Thymus (tissue), 11 donors: Measurements from ENCODE around the gene ADGRF5. TPM values are rescaled to one million over a fixed set of nuclear protein-coding genes. Genes with fewer than 3 reads are reported as not detected.

Source experiments
- DNase-seq, 9 donors: peaks; one replicate each; pipeline ENCODE4 v3.0.0-alpha.2; 2013; ENCODE audit warnings: low spot score in 9 of 9, low read depth in 6 of 9, missing footprints in 1 of 9
- H3K27ac ChIP-seq, 2 donors: one replicate each; pipeline ENCODE4 v1.5.1; 2013; ENCODE audit warnings: control low read depth in 1 of 2, low read depth in 1 of 2, low read length in 1 of 2, mild to moderate bottlenecking in 1 of 2, moderate library complexity in 1 of 2
- H3K27me3 ChIP-seq, 2 donors: one replicate each; pipeline ENCODE4 v1.5.1; 2013; ENCODE audit warnings: low read length in 1 of 2; ENCODE audit not compliant: control insufficient read depth in 2 of 2, insufficient read depth in 1 of 2
- H3K36me3 ChIP-seq, 2 donors: one replicate each; pipeline ENCODE4 v1.5.1; 2013; ENCODE audit warnings: low read length in 1 of 2, mild to moderate bottlenecking in 1 of 2, moderate library complexity in 1 of 2; ENCODE audit not compliant: control insufficient read depth in 2 of 2, insufficient read depth in 2 of 2
- H3K4me1 ChIP-seq, 2 donors: one replicate each; pipeline ENCODE4 v1.5.1; 2013; ENCODE audit warnings: low read length in 2 of 2; ENCODE audit not compliant: control insufficient read depth in 2 of 2, insufficient read depth in 2 of 2
- H3K4me3 ChIP-seq, 2 donors: one replicate each; pipeline ENCODE4 v1.5.1; 2013; ENCODE audit warnings: low read length in 2 of 2, control low read depth in 1 of 2, mild to moderate bottlenecking in 1 of 2
- H3K9me3 ChIP-seq, 2 donors: one replicate each; pipeline ENCODE4 v1.5.1; 2013; ENCODE audit warnings: low read length in 1 of 2, mild to moderate bottlenecking in 1 of 2; ENCODE audit not compliant: control insufficient read depth in 2 of 2, insufficient read depth in 1 of 2
- WGBS: extraction: QIAGEN DNeasy Blood & Tissue Kit; methylation state at CpG from one replicate; pipeline ENCODE4 v1.1.7; 2013; 5-methylcytosine and 5-hydroxymethylcytosine counted together
- polyA plus RNA-seq: library from polyadenylated mRNA; stranded (reverse); fragments of 200-250 nt; gene quantifications from one replicate; pipeline ENCODE4 v1.2.3, GENCODE V29; 2013
- total RNA-seq: library from RNA; stranded (reverse); fragments of 120-200 nt; gene quantifications from one replicate; pipeline ENCODE4 v1.2.4, GENCODE V29; 2013
- donor health status: healthy.

Gene ADGRF5
- total and polyA plus RNA-seq, 2 donors, result 4.2 to 5.0 TPM

DNA sequence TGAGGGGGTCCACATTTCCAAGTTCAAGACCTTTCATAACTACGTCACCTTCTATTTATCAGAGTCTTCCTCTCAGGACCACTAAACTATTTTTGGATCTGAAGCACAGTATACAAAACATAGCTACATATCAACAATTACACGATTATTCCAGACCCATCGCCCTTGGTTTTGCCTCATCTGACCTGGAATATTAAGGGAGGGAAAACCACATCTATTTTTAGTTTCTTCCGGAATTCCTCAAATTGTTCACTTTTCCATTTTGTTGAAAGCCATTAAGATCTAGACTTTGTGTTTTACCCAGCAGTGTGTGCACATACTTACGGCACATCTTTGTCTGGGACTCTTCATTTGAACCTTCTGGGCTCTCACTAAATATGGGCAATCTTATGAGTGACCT lies 12.0 kb upstream of the ADGRF5 start:
- Histone ChIP-seq H3K27me3 (no peaks in the 10 kb centered on the region), H3K9me3 (no peaks in the 10 kb centered on the region), H3K36me3 (no peaks in the 10 kb centered on the region), H3K27ac (no peak overlapping the region), H3K4me1 (no peaks in the 10 kb centered on the region), H3K4me3 (no peak overlapping the region)
- WGBS, result 97% methylated on average over 5 of the region's 5 CpGs
- DNase-seq, result no peak

DNA sequence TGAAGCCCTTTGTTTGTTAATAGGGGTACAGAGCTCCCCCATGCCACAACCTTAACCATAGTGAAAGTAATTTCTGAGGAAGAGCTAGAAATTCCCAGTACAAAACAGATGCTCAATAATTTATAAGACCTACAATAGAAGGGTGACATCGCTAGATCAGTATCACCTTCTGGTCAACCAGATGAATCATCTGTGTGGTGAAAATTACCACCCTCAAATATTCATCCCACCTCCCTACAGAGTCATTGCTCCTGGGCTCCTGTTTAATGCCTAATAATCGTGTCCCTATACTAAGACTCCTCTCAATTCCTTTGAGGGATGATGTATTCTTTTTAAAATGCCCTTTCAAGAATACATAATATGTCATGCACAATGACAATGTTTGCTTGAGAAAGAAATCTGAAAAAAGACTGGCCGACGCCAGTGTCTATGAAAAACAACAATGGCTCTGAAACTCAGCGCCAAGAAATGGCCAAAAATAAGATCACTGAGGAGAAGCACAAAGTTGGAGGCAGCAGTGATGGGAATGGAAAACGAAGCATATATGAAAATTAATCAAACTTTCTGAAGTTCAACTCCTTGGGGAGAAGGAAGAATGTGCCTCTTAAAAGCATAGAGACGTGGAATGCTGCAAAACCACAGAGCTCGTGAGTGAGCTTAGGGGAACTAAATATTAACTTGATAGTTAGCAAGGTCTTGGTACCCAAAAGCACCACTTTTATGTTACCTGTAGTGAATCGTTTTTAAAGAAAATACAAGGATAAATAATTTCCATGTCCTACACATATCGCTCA lies 11.0 kb upstream of the ADGRF5 start:
- H3K9me3 ChIP-seq, result no peaks in the 10 kb centered on the region
- H3K4me1 ChIP-seq, result no peaks in the 10 kb centered on the region
- H3K36me3 ChIP-seq, result no peaks in the 10 kb centered on the region
- 86% methylated on average over 10 of the region's 10 CpGs for WGBS
- no peaks in the 10 kb centered on the region for H3K27me3 ChIP-seq
- H3K4me3 ChIP-seq, result no peak overlapping the region
- DNase-seq, result no peak
- no peak overlapping the region for H3K27ac ChIP-seq

- no peaks in the 10 kb centered on the region for H3K27me3 ChIP-seq
- WGBS, result 96% methylated on average over 2 of the region's 2 CpGs
- no peaks in the 10 kb centered on the region for H3K9me3 ChIP-seq
- H3K4me1 ChIP-seq, result no peaks in the 10 kb centered on the region
- H3K4me3 ChIP-seq, result no peak overlapping the region
- H3K36me3 ChIP-seq, result no peaks in the 10 kb centered on the region
- H3K27ac ChIP-seq, result no peak overlapping the region
- no peak for DNase-seq
Observed at GRCh38 chr6:46931416-46931815, 9.7 kb upstream of the ADGRF5 start.

- H3K27me3 ChIP-seq, result no peaks in the 10 kb centered on the region
- H3K36me3 ChIP-seq, result no peaks in the 10 kb centered on the region
- H3K4me3 ChIP-seq, result no peak overlapping the region
- no peak for DNase-seq
- 92% methylated on average over 2 of the region's 2 CpGs for WGBS
- no peaks in the 10 kb centered on the region for H3K9me3 ChIP-seq
- no peak overlapping the region for H3K27ac ChIP-seq
- no peaks in the 10 kb centered on the region for H3K4me1 ChIP-seq
Observed at GRCh38 chr6:46930331-46930730, 8.6 kb upstream of the ADGRF5 start.

DNA sequence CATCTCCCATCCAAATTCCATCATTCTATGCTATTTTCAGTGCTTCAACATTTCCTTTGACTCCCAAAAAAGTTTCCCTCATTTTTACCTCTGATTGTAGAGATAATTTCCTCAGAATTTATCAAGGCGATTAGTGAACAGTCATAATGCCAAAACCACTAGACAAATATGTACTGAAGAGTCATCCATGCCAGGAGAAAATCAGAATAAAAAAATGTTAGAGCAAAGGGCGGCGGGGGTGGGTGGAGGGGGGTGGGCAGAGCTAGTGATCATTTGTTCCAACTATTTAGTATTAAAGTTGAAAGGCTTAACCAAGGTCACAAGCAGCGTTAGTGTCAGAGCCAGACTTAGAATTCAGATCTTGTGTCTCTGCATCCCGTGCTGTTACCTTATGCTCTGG lies 5.3 kb upstream of the ADGRF5 start:
- Histone ChIP-seq H3K9me3 (no peaks in the 10 kb centered on the region), H3K4me3 (no peak overlapping the region), H3K4me1 (no peaks in the 10 kb centered on the region), H3K36me3 (no peaks in the 10 kb centered on the region), H3K27me3 (no peaks in the 10 kb centered on the region), H3K27ac (no peak overlapping the region)
- no peak for DNase-seq
- WGBS, result 94% methylated on average over 5 of the region's 5 CpGs

GRCh38 chr6:46926481-46926880 lies 4.7 kb upstream of the ADGRF5 start:
- no peaks in the 10 kb centered on the region for H3K4me1 ChIP-seq
- DNase-seq, result no peak
- WGBS, result 94% methylated on average over 6 of the region's 6 CpGs

GRCh38 chr6:46925563-46926253 lies 4.0 kb upstream of the ADGRF5 start:
- 88% methylated on average over 6 of the region's 6 CpGs for WGBS

More at GRCh38 chr6:46926481-46926880, 4.7 kb upstream of the ADGRF5 start:
- Histone ChIP-seq H3K27me3 (no peaks in the 10 kb centered on the region), H3K27ac (no peak overlapping the region), H3K36me3 (no peaks in the 10 kb centered on the region), H3K4me3 (no peak overlapping the region), H3K9me3 (no peaks in the 10 kb centered on the region)

GRCh38 chr6:46923476-46923875 lies 1.7 kb upstream of the ADGRF5 start:
- no peak for DNase-seq
- no peaks in the 10 kb centered on the region for H3K4me1 ChIP-seq
- H3K9me3 ChIP-seq, result no peaks in the 10 kb centered on the region
- H3K27ac ChIP-seq, result no peak overlapping the region
- 96% methylated on average over 7 of the region's 7 CpGs for WGBS
- H3K4me3 ChIP-seq, result no peak overlapping the region
- no peaks in the 10 kb centered on the region for H3K27me3 ChIP-seq
- no peaks in the 10 kb centered on the region for H3K36me3 ChIP-seq

More at GRCh38 chr6:46925563-46926253, 4.0 kb upstream of the ADGRF5 start:
- no peak overlapping the region for H3K4me3 ChIP-seq
- H3K27me3 ChIP-seq, result no peaks in the 10 kb centered on the region
- H3K27ac ChIP-seq, result no peak overlapping the region
- no peaks in the 10 kb centered on the region for H3K9me3 ChIP-seq
- no peaks in the 10 kb centered on the region for H3K36me3 ChIP-seq
- DNase-seq, result no peak
- H3K4me1 ChIP-seq, result no peaks in the 10 kb centered on the region

DNA sequence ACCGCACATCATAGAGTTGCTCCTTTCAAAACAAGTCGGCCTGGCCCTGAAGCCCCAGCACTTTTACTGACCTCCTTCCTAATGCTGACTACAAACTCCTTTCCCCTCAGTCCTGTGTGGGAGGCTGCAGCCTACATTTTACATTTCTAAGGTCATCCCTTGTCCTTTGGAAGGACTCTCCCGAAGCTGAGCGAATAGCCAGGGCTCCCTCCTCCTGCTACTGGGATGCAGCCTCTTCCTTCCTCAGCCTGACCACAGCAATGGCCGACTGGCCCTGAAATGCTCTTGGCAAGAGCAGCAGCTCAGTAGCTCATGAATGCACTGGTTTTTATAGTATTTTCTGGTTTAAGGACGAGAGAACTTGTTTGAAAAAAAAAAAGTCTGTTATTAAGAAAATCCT lies 679 bp downstream of the ADGRF5 start:
- no peak for DNase-seq
- no peak overlapping the region for H3K27ac ChIP-seq

More for the DNA sequence above, 679 bp downstream of the ADGRF5 start:
- no peaks in the 10 kb centered on the region for H3K9me3 ChIP-seq
- WGBS, result 92% methylated on average over 6 of the region's 6 CpGs
- H3K36me3 ChIP-seq, result no peaks in the 10 kb centered on the region
- H3K4me3 ChIP-seq, result no peak overlapping the region
- H3K4me1 ChIP-seq, result no peaks in the 10 kb centered on the region
- H3K27me3 ChIP-seq, result no peaks in the 10 kb centered on the region
